ENCODE results near the gene KYNU.
"Not testable (repeated sequence)": the region's sequence is repeated elsewhere in the genome, so short reads cannot be mapped to it uniquely, and the experiment has no call there.

The KYNU gene

GRCh38 chr2:142862847-142863246 lies 14.6 kb upstream of the KYNU start:
- peaks cover 35% of the 10 kb centered on the region for H3K4me1 ChIP-seq (ENCODE audit: control insufficient read depth, insufficient read depth, low read length)
- no peak overlapping the region for H3K4me3 ChIP-seq (ENCODE audit: low read length)
- no peaks in the 10 kb centered on the region for H3K27me3 ChIP-seq (ENCODE audit: control insufficient read depth, insufficient read depth, low read length)
- H3K9ac ChIP-seq (ENCODE audit: low read length) = no peak overlapping the region
- no peaks in the 10 kb centered on the region for H3K9me3 ChIP-seq (ENCODE audit: control insufficient read depth, low read length)
- H3K36me3 ChIP-seq (ENCODE audit: control insufficient read depth, insufficient read depth, low read length) = no peaks in the 10 kb centered on the region

GRCh38 chr2:142863485-142863961 lies 13.9 kb upstream of the KYNU start:
- Histone ChIP-seq H3K36me3 (ENCODE audit: control insufficient read depth, insufficient read depth, low read length) (no peaks in the 10 kb centered on the region), H3K4me1 (ENCODE audit: control insufficient read depth, insufficient read depth, low read length) (peaks cover 35% of the 10 kb centered on the region), H3K4me3 (ENCODE audit: low read length) (no peak overlapping the region), H3K9ac (ENCODE audit: low read length) (no peak overlapping the region), H3K27me3 (ENCODE audit: control insufficient read depth, insufficient read depth, low read length) (no peaks in the 10 kb centered on the region), H3K9me3 (ENCODE audit: control insufficient read depth, low read length) (no peaks in the 10 kb centered on the region)

- H3K27me3 ChIP-seq (ENCODE audit: control insufficient read depth, insufficient read depth, low read length); H3K9me3 ChIP-seq (ENCODE audit: control insufficient read depth, low read length); H3K4me3 ChIP-seq (ENCODE audit: low read length); H3K36me3 ChIP-seq (ENCODE audit: control insufficient read depth, insufficient read depth, low read length); H3K9ac ChIP-seq (ENCODE audit: low read length): not testable (repeated sequence)
- peaks cover 45% of the 10 kb centered on the region for H3K4me1 ChIP-seq (ENCODE audit: control insufficient read depth, insufficient read depth, low read length)
Observed at GRCh38 chr2:142864605-142865004, 12.9 kb upstream of the KYNU start.

- no peaks in the 10 kb centered on the region for H3K36me3 ChIP-seq (ENCODE audit: control insufficient read depth, insufficient read depth, low read length)
- H3K9me3 ChIP-seq (ENCODE audit: control insufficient read depth, low read length) = no peaks in the 10 kb centered on the region
- peaks cover 47% of the 10 kb centered on the region for H3K4me1 ChIP-seq (ENCODE audit: control insufficient read depth, insufficient read depth, low read length)
- peak overlapping the region; percentile 54 for H3K9ac ChIP-seq (ENCODE audit: low read length)
- no peak overlapping the region for H3K4me3 ChIP-seq (ENCODE audit: low read length)
- H3K27me3 ChIP-seq (ENCODE audit: control insufficient read depth, insufficient read depth, low read length) = no peaks in the 10 kb centered on the region
Observed at GRCh38 chr2:142865924-142866323, 11.5 kb upstream of the KYNU start.

- no peaks in the 10 kb centered on the region for H3K9me3 ChIP-seq (ENCODE audit: control insufficient read depth, low read length)
- H3K36me3 ChIP-seq (ENCODE audit: control insufficient read depth, insufficient read depth, low read length) = no peaks in the 10 kb centered on the region
- H3K27me3 ChIP-seq (ENCODE audit: control insufficient read depth, insufficient read depth, low read length) = no peaks in the 10 kb centered on the region
- peak overlapping the region; percentile 54 for H3K9ac ChIP-seq (ENCODE audit: low read length)
- H3K4me1 ChIP-seq (ENCODE audit: control insufficient read depth, insufficient read depth, low read length) = peaks cover 47% of the 10 kb centered on the region
- H3K4me3 ChIP-seq (ENCODE audit: low read length) = no peak overlapping the region
Observed at GRCh38 chr2:142866426-142866825, 11.0 kb upstream of the KYNU start.

GRCh38 chr2:142867136-142867535 lies 10.3 kb upstream of the KYNU start:
- no peak overlapping the region for H3K9ac ChIP-seq (ENCODE audit: low read length)

GRCh38 chr2:142868229-142868762 lies 9.2 kb upstream of the KYNU start:
- Histone ChIP-seq H3K27me3 (ENCODE audit: control insufficient read depth, insufficient read depth, low read length) (no peaks in the 10 kb centered on the region), H3K9ac (ENCODE audit: low read length) (peak overlapping the region; percentile 44), H3K4me1 (ENCODE audit: control insufficient read depth, insufficient read depth, low read length) (peaks cover 47% of the 10 kb centered on the region)

More at GRCh38 chr2:142867136-142867535, 10.3 kb upstream of the KYNU start:
- Histone ChIP-seq H3K36me3 (ENCODE audit: control insufficient read depth, insufficient read depth, low read length) (no peaks in the 10 kb centered on the region), H3K27me3 (ENCODE audit: control insufficient read depth, insufficient read depth, low read length) (no peaks in the 10 kb centered on the region), H3K4me3 (ENCODE audit: low read length) (no peak overlapping the region), H3K4me1 (ENCODE audit: control insufficient read depth, insufficient read depth, low read length) (peaks cover 47% of the 10 kb centered on the region), H3K9me3 (ENCODE audit: control insufficient read depth, low read length) (no peaks in the 10 kb centered on the region)

GRCh38 chr2:142869065-142869460 lies 8.4 kb upstream of the KYNU start:
- not testable (repeated sequence) for H3K4me3 ChIP-seq (ENCODE audit: low read length); H3K9me3 ChIP-seq (ENCODE audit: control insufficient read depth, low read length); H3K36me3 ChIP-seq (ENCODE audit: control insufficient read depth, insufficient read depth, low read length); H3K27me3 ChIP-seq (ENCODE audit: control insufficient read depth, insufficient read depth, low read length)
- Histone ChIP-seq H3K9ac (ENCODE audit: low read length) (peak overlapping the region; percentile 44), H3K4me1 (ENCODE audit: control insufficient read depth, insufficient read depth, low read length) (peaks cover 47% of the 10 kb centered on the region)

More at GRCh38 chr2:142868229-142868762, 9.2 kb upstream of the KYNU start:
- no peaks in the 10 kb centered on the region for H3K36me3 ChIP-seq (ENCODE audit: control insufficient read depth, insufficient read depth, low read length)
- no peaks in the 10 kb centered on the region for H3K9me3 ChIP-seq (ENCODE audit: control insufficient read depth, low read length)
- H3K4me3 ChIP-seq (ENCODE audit: low read length) = no peak overlapping the region

GRCh38 chr2:142869461-142870106 lies 7.9 kb upstream of the KYNU start:
- Histone ChIP-seq H3K9ac (ENCODE audit: low read length) (no peak overlapping the region), H3K4me1 (ENCODE audit: control insufficient read depth, insufficient read depth, low read length) (peaks cover 48% of the 10 kb centered on the region), H3K4me3 (ENCODE audit: low read length) (no peak overlapping the region), H3K9me3 (ENCODE audit: control insufficient read depth, low read length) (no peaks in the 10 kb centered on the region), H3K36me3 (ENCODE audit: control insufficient read depth, insufficient read depth, low read length) (no peaks in the 10 kb centered on the region), H3K27me3 (ENCODE audit: control insufficient read depth, insufficient read depth, low read length) (no peaks in the 10 kb centered on the region)

- peaks cover 55% of the 10 kb centered on the region for H3K4me1 ChIP-seq (ENCODE audit: control insufficient read depth, insufficient read depth, low read length)
Observed at GRCh38 chr2:142870526-142870925, 6.9 kb upstream of the KYNU start.

GRCh38 chr2:142871396-142871795 lies 6.1 kb upstream of the KYNU start:
- Histone ChIP-seq H3K4me1 (ENCODE audit: control insufficient read depth, insufficient read depth, low read length) (peaks cover 50% of the 10 kb centered on the region), H3K9ac (ENCODE audit: low read length) (no peak overlapping the region), H3K4me3 (ENCODE audit: low read length) (no peak overlapping the region), H3K9me3 (ENCODE audit: control insufficient read depth, low read length) (no peaks in the 10 kb centered on the region), H3K36me3 (ENCODE audit: control insufficient read depth, insufficient read depth, low read length) (no peaks in the 10 kb centered on the region), H3K27me3 (ENCODE audit: control insufficient read depth, insufficient read depth, low read length) (no peaks in the 10 kb centered on the region)

More at GRCh38 chr2:142870526-142870925, 6.9 kb upstream of the KYNU start:
- Histone ChIP-seq H3K27me3 (ENCODE audit: control insufficient read depth, insufficient read depth, low read length) (no peaks in the 10 kb centered on the region), H3K4me3 (ENCODE audit: low read length) (no peak overlapping the region), H3K9ac (ENCODE audit: low read length) (no peak overlapping the region), H3K9me3 (ENCODE audit: control insufficient read depth, low read length) (no peaks in the 10 kb centered on the region), H3K36me3 (ENCODE audit: control insufficient read depth, insufficient read depth, low read length) (no peaks in the 10 kb centered on the region)

GRCh38 chr2:142872882-142873724 lies 4.4 kb upstream of the KYNU start:
- H3K9ac ChIP-seq (ENCODE audit: low read length) = no peak overlapping the region
- H3K36me3 ChIP-seq (ENCODE audit: control insufficient read depth, insufficient read depth, low read length) = no peaks in the 10 kb centered on the region
- no peaks in the 10 kb centered on the region for H3K27me3 ChIP-seq (ENCODE audit: control insufficient read depth, insufficient read depth, low read length)
- H3K4me3 ChIP-seq (ENCODE audit: low read length) = no peak overlapping the region
- H3K9me3 ChIP-seq (ENCODE audit: control insufficient read depth, low read length) = no peaks in the 10 kb centered on the region
- peaks cover 44% of the 10 kb centered on the region for H3K4me1 ChIP-seq (ENCODE audit: control insufficient read depth, insufficient read depth, low read length)
